Mesenteric fat pad (tissue), 1 donor: ENCODE results near the gene OTOS. TPM values are rescaled to one million over a fixed set of nuclear protein-coding genes. Genes with fewer than 3 reads are reported as not detected.
A peak's percentile ranks its signal among the peaks of the same experiment; 100 is the strongest.

Experiments used
- DNase-seq: peaks from one replicate; pipeline ENCODE4 v3.0.0-alpha.2; 2020; ENCODE audit warnings: low spot score
- total RNA-seq: library from RNA; stranded (reverse); fragmentation: NEBNext Ultra II Directional; extraction: Animal tissue kit (Norgen Biotek cat#: 25700); gene quantifications from one replicate; pipeline ENCODE4 v1.2.1, GENCODE V29; 2021
- donor health status: DM: yes; HTN: yes; CAD: no.

OTOS gene
- total RNA-seq, 1 donor from 2014 or later: not detected

DNA sequence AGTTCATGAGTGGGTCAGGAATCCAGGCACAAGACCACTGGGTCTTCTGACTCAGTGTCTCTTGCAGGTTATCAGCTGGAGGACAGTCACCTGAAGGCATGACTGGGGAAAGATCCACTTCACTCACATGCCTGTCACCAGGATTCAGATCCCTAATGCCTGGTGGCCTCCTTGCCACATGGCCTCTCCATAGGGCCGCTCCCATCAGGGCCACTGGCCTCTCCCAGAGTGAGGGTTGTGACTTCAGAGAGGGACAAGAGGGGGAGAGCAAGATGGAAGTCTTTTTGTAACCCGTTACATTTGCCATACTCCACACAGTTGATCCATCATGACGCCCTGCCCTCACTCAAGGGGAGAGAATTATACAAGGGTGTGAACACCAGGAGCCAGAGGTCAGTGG lies 13.0 kb upstream of the OTOS start:
- DNase-seq: no peak

DNA sequence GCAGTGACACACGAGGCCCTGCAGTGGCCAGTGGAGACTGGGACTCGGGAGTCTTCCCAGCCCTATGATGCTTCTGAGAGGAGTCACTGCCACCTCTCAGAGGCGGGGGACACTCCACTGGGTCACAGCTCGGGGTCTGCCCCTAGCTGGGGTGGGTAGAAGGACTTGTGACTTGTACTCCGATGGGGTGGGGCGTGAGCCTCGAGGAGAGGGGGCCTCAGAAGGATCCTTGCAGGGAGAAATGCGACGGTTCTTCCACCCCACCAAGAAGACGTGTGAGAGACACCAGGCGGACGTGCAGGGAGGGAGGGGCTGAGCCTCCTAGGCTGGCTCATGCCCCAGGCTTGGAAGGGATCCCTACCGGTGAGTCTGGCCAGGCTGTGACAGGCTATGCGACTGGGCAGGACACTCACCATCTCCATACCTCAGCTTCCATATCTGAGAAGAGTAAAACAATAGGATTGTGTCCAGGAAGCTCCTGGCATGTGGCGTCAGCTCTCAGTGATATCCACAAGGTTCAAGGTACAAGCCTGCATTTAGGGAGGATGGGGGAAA lies 11.1 kb upstream of the OTOS start:
- DNase-seq: no peak

DNA sequence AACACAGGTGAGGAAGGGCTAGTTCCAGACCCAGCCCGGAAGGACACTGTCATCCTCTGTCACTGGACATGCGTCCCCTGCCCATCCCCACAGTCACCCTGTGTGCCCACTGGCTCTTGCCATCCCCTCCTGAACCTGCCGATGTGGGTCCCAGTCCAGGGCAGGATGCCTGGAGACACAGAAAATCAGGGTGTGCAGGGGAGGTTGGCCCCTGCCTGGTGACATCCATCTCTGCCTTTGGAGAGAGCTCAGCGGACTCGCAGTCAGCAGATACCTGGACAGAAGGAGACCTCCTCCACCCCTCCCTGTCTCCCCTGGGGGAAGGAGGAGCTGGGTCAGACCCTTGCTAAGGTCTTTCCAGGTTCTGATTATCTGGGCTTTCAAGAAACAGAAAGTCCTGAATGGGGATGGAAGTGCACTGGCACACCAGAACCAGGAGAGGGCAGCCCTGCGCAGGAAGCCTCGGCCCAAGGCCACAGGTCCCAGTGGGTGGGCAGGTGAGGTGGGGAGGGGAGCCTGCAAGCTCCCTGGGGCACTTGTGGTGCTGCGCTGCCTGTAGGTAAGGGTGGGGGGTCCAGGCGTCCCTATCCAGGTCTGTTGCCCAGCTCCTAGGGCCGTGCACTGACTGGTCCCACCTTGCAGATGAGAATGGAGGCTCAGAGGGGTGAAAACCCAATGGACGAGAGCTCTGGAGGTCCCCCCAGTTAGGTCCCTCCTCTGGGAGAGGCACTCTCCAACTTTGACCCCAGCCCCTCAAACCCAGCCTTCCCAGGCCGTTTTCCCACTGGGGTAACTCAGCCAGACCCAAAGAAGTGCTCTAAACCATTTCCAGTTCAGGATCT lies 9.7 kb upstream of the OTOS start:
- no peak for DNase-seq

DNA sequence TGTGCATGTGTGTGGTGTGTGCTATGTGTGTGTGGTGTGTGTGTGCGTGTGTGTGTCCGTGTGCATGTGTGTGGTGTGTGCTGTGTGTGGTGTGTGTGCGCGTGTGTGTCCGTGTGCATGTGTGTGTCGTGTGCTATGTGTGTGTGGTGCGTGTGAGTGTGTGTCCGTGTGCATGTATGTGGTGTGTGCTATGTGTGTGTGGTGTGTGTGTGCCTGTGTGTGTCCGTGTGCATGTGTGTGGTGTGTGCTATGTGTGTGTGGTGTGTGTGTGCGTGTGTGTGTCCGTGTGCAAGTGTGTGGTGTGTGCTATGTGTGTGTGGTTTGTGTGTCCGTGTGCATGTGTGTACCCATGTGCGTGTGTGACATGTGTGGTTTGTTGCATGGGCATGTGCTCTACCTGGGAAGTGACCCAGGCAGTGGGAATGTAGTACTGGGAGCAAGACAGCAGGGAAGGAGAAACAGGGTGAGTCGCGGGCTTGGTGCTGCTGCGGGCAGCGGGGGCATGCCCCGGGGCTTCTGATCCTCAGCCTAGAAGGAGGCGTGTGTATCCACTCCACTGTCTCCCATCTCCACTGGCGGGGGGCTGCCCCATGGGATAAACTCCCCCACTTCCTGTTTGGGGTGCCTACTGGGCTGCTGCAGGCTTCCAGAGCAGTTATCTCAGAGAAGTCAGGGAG lies 7.6 kb upstream of the OTOS start:
- DNase-seq: no peak

DNA sequence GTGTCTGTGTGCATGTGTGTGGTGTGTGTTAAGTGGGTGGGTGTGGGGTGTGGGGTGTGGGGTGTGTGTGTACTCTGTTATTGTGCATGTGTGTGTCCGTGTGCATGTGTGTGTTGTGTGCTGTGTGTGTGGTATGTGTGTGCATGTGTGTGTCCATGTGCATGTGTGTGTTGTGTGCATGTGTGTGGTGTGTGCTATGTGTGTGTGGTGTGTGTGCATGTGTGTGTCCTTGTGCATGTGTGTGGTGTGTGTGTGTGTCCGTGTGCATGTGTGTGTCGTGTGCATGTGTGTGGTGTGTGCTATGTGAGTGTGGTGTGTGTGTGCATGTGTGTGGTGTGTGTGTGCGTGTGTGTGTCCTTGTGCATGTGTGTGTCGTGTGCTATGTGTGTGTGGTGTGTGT lies 6.9 kb upstream of the OTOS start:
- no peak for DNase-seq

DNA sequence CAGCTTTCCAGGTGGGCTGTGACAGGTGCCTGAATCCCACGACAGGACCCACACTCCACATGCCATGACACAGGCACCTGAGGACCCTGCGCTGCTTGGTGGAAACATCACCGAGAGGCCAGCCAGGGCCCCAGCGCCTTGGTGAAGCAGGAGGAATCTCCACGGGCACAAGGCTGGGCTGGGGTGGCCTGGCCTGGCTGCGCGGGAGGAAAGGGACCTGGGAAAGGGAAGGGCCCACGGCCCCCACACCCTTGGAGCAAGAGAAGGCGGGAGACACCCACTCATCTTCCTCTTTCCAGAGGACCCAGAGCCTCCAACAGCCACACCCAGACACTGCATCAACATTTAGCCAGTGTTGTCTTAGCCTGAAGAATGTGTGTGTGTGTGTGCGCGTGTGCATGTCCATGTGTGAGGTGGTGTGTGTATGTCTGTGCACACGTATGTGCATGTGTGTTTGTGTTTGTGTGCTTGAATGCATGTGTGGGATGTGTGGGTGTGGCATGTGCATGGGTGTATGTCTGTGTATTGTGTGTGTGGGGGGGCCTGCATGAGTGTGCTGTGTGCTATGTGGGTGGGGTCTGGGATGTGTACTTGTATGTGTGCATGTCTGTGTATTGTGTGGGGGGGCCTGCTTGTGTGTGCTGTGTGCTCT lies 6.3 kb upstream of the OTOS start:
- DNase-seq: no peak

DNA sequence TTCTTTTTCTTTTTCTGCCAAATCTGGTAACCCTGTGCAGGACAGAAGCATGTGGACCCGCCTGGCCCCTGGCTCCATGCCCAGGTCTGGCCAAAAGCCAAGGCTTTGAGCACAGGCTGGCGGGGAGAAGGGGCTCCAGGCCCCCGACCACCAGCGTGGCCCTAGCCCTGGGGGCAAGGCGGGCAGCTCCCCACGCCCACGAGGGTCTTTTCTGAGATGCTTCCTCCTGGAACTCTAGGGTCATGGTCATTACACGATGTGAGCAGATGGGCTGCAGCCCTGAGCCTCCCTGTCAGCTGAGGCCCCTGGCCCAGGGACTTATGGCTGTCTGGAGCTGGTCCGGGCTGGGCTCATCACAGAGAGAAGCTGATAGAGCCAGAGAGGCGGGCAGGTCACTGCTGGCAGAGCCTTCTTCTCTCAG lies 5.7 kb upstream of the OTOS start:
- no peak for DNase-seq

DNA sequence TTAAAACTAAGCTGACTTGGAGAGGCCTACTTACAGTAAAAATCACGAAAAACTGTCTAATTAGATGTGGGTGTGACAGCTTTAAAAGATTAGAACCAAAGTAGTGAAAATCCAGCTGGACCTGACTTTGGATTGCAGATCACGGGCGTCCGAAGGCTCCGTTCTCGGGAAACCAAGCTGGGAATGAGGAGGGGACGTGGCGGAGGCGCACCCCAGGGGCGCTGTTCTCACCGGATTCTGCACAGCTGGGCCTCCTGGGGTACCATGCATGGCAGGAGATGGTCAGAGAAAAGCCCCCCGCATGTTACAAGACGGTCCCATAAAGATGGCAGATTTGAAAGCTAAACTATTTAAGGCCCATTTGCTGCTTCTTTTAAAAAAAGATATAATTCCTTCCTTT lies 5.0 kb upstream of the OTOS start:
- no peak for DNase-seq

DNA sequence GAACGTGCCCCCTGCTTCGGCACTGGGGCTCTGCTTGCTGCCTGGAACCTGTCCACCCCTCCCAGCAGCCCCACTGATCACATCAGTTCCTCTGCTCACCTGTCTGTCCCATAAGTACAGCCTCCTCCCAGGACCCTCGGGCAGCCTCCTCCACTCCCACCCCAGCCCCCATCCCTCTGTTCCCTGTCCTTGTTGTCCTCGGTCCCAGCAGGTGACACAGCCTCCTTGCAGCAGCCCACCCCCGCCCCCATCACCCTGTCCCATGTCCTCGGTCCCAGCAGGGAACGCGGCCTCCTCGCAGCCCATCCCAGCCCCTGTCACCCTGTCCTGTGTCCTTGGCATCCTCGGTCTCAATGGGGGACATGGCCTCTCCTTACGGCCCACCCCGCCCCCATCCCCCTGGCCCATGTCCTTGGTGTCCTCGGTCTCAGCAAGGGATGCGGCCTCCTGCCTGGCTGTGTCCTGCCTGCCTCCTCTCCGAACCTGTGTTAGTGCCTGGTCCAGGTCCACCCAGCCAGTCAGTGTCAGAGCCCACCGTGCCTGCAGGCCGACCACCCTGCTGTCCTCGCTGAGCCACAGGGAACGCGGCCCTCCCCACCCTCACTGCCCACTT lies 4.3 kb upstream of the OTOS start:
- no peak for DNase-seq

DNA sequence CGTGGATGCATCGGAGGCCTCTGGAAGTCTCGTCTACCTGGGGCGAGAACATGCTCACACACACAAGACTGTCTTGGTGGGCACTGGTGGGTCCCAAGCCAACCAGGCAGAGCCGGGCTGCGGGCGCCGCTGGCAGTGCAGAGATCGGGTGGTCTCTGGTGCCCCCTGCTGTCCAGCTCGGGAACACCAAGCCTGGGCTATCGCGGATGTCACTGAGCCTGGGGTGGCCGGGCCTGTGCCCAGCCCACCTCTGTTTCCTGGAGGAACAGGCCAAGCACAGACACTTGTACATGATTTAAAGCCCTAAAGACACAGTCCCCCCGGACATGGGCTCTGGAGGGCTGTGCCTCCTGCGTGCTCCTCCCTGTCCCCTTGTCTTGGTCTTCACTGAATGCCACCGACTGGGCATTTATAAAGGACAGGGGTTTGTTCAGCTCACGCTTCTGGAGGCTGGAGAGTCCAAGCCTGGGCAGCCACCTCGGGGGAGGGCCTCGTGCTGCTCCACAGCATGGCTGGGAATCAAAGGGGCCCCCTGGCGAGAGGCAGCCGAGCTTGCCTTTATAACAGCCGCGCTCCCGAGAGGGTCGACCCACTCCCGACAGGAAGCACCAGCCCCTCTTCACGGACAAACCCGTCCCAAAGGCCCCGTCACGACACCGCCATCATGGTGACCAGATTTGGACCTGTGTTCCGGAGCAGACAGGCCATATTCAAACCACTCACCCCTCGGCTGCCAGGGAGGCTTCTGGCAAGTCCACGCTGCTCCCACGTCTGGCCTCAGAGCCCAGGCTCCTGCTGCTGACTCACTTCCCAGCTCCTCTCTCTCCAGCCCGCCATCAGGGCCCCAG lies 3.6 kb upstream of the OTOS start:
- DNase-seq: no peak

DNA sequence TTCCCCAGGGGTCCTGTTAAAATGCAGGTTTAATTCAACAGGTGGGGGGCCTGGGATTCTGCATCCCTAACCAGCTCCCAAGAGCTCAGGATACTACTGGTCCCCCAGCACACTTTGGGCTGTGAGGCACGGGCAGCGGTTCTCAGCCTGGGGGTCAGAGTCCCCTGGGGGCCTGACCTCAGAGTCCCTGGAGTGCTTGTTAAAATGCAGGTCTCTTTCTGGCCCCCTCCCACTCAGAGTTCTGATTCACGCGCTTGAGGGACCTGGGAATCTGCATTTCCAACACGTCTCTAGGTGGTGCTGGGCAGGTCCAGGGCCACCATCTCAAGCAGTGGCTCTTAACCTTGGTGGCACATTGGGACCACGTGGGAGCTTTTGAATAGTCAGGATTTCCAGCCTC lies 2.8 kb upstream of the OTOS start:
- DNase-seq: no peak

DNA sequence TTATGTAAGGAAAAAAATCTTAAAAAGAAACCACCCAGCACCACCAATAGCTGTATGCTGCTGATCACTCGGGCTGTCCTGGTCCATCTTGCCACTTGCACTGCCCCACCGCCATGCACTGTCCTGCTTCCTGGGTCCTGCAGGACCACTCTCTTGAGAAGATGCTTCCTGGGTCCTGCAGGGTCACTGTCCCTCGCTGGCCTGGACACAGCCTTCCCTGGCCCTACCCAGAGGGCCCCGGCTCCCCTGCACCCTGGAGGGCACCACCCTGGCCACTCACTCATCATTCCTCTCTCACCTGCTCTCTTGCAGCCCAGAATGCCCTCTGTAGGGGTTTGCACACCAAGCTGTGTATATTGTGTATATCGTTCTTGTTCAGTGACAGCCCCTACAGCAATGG lies 2.4 kb upstream of the OTOS start:
- no peak for DNase-seq

DNA sequence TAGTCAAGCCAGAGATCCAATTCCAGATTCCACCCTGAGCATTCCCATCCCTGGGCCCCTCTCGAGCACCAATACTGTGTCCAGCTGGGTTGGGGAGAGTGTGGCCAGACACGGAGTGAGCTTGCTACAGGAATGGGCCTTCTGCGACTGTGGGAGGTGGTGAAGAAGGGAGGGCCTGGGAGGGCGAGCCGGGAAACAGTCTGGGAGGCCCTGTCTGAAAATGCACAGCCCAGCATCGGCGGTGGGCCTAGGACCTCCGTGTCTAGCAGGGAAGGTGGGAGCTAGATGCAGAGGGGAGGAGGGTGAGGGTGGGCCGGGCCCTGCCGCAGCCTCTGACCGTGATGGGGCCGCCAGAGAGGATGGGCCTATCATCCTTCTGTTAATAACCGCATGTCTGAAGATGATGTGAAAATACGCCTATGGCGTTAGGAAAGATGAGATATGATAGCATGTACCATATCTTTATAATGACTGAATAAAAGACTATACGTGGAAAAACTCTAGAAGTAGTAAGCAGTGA lies 1.9 kb upstream of the OTOS start:
- DNase-seq: no peak

DNA sequence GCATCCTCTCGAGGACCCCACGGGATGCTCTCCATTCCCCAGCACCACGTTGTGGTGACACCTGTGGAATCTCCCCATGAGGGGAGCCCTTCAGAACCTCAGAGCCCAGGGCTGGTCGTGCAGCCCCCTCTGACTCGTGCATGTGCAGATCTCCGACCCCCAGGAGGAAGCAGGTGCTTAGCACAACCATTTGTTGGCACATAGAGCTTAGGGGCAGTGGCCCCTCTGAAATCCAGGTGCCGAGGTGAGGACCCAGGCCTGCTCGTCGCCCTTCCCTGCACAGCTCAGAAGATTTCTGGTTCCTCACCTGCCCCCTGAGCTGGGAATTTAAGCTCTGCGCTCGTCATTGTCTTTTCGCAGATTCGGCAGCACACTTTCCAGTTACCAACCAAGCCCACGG lies 1.3 kb upstream of the OTOS start:
- DNase-seq: no peak

DNA sequence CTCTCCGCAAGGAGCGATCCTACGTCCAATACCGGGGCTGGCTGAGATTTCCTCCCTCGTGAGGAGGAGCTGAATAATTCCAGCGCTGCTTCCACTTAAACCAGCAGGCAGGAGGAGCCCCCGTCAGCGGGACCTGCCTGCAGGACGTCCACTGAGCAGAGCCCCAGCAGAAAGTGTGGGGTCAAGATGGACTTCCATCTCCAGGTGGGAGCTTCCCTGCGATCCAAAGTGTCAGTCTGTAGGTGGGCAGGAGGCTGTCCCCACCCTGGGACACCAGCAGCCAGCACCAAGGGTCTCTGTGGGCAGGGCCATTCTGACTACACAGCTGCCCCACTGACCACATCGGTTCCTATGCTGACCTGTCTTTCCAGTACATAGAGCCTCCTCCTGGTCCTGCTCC lies 462 bp upstream of the OTOS start:
- no peak for DNase-seq

DNA sequence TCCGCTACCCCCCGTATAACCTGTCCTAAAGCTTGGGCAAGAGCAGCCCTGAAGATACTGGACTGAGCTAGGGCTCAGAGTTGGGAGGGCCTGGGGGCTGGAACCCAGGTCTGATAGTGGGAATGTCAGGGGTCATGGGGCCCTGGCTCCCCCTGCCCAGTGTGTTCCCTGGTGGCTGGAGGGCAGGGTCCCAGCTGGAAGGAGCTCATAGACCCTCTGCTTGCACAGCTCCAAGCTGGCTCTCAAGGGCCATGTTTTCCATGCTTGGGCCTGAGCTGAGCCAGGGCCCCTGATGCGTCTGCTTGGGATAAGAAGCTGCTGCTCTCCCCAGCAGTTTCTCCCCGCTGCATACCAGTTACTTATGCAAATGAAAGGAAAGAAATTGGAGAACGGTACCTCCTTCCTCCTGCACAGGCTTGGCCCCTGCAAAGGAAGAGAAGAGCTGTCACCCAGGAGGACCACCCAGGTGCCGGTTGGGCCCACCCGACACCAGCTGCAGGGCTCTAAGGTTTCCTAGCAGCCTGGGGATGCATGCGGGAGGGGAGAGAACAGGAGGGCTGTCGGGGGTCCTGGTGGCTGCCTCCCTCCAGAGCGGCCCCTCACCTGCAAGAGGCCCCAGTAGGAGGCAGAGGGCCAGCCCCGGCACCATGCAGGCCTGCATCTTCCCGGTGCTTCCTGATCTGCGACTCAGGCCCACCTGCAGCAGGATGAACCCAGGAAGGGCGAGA lies 628 bp downstream of the OTOS start:
- peak; percentile 47 for DNase-seq

DNA sequence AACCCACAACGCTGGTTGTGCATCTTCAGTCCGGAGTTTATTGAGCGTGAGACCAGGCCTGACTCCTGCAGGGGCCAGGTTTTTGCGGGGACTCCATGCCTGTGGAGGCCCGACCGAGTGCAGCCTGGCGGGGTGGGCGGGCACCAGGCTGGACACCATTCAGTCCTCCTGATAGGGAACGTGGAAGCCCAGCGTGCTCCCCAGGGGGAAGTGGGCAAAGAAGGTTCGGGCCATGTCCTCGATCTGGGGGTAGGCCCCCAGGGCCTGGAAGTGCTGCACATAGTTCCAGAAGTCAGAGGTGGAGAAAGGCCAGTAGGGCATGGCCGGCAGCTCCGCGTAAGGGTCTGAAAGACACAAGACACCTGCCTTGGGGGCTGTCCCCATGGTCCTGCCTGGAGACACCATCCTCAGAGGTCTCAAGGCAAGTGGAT lies 1.4 kb downstream of the OTOS start:
- DNase-seq: peak; percentile 86

DNA sequence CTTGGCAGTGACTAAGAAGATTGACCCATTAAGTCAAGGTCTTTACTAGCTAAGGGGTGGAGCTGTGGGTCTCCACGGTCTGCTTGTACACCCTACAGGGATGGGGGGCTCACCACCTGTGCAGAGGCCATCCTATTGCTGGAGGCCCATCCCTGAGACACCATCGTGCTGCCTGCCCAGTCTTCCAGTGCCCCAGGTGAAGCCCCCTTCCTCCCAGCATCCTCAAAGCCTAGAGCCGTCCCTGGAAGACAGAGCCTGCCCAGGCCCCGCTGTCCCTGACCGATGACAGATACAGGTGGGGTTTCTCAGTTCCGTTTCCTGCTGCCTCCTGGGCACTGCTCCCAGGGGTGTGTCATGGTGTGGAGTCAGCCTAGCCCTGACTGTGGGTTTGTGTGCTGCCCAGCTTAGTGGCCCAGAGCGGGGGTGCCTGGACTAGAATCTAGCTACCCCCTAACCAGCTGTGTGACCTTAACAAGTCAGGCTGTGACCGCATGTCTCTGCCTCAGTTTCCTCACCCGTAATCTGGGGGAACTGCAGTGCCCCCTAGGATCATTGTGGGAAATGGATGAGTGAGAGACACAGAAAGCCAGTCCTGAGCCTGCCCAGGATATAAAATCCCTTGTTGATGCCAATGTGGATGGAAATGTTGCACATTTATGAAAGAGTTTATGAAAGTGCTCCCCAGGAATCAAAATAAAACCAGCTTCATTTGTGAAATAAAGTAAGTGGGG lies 2.0 kb downstream of the OTOS start:
- DNase-seq: peak; percentile 49
